H9 (cell line): Measurements from ENCODE around the gene WBP1L. TPM values are rescaled to one million over a fixed set of nuclear protein-coding genes. Genes with fewer than 3 reads are reported as not detected.

ENCODE experiments used
- DNase-seq: peaks from one replicate; pipeline ENCODE4 v3.0.0-alpha.2; 2017
- H2AFZ ChIP-seq: one replicate; pipeline ENCODE4 v1.6.1; 2013; ENCODE audit warnings: mild to moderate bottlenecking, low read length, control low read depth, moderate library complexity
- H2AK5ac ChIP-seq: 2 replicates; pipeline ENCODE4 v1.6.1; 2013; ENCODE audit warnings: low read length, control low read depth, mixed read lengths; ENCODE audit not compliant: insufficient read length
- H2BK120ac ChIP-seq: one replicate; pipeline ENCODE4 v1.6.1; 2013; ENCODE audit warnings: low read depth, mild to moderate bottlenecking, low read length, control low read depth, inconsistent platforms; ENCODE audit not compliant: poor library complexity, severe bottlenecking
- H2BK12ac ChIP-seq: 2 replicates; pipeline ENCODE4 v1.6.1; 2013; ENCODE audit warnings: low read length, control low read depth, mixed read lengths, low read depth; ENCODE audit not compliant: insufficient read length
- H2BK15ac ChIP-seq: 2 replicates; pipeline ENCODE4 v1.6.1; 2013; ENCODE audit warnings: low read depth, low read length, control low read depth
- H2BK20ac ChIP-seq: one replicate; pipeline ENCODE4 v1.6.1; 2013; ENCODE audit warnings: low read depth, mild to moderate bottlenecking, low read length, control low read depth, inconsistent platforms; ENCODE audit not compliant: poor library complexity, severe bottlenecking
- H2BK5ac ChIP-seq: 2 replicates; pipeline ENCODE4 v1.6.1; 2013; ENCODE audit warnings: low read length, control low read depth, mixed read lengths; ENCODE audit not compliant: insufficient read length
- H3K14ac ChIP-seq: 2 replicates; pipeline ENCODE4 v1.6.1; 2013; ENCODE audit warnings: low read length, control low read depth; ENCODE audit not compliant: insufficient read depth
- H3K18ac ChIP-seq: 2 replicates; pipeline ENCODE4 v1.6.1; 2013; ENCODE audit warnings: low read depth, mild to moderate bottlenecking, mixed read lengths, low read length, control low read depth; ENCODE audit not compliant: insufficient read length
- H3K23ac ChIP-seq: 2 replicates; pipeline ENCODE4 v1.6.1; 2013; ENCODE audit warnings: low read length, control low read depth, mixed read lengths, low read depth; ENCODE audit not compliant: insufficient read length
- H3K23me2 ChIP-seq: 2 replicates; pipeline ENCODE4 v1.6.1; 2013; ENCODE audit warnings: low read depth, mild to moderate bottlenecking, mixed read lengths, low read length, control low read depth; ENCODE audit not compliant: insufficient read length, poor library complexity, severe bottlenecking
- H3K27ac ChIP-seq: 2 replicates; pipeline ENCODE4 v1.5.1; 2013; ENCODE audit warnings: low read length, control low read depth, mixed read lengths, low read depth; ENCODE audit not compliant: insufficient read length
- H3K27me3 ChIP-seq: 2 replicates; pipeline ENCODE4 v1.6.1; 2013; ENCODE audit warnings: low read length, control low read depth, inconsistent platforms; ENCODE audit not compliant: insufficient read depth
- H3K4ac ChIP-seq: 2 replicates; pipeline ENCODE4 v1.6.1; 2013; ENCODE audit warnings: low read depth, mild to moderate bottlenecking, control low read depth, inconsistent platforms, low read length, moderate library complexity
- H3K4me1 ChIP-seq: 2 replicates; pipeline ENCODE4 v1.6.1; 2013; ENCODE audit warnings: low read length, control low read depth, inconsistent platforms; ENCODE audit not compliant: insufficient read depth
- H3K4me2 ChIP-seq: 2 replicates; pipeline ENCODE4 v1.6.1; 2013; ENCODE audit warnings: low read length, control low read depth, mixed read lengths; ENCODE audit not compliant: insufficient read length, insufficient read depth
- H3K56ac ChIP-seq: 2 replicates; pipeline ENCODE4 v1.6.1; 2013; ENCODE audit warnings: low read depth, mild to moderate bottlenecking, mixed read lengths, low read length, control low read depth; ENCODE audit not compliant: insufficient read length
- H3K79me1 ChIP-seq: 2 replicates; pipeline ENCODE4 v1.6.1; 2013; ENCODE audit warnings: low read depth, mild to moderate bottlenecking, moderate library complexity, low read length, control low read depth, inconsistent platforms; ENCODE audit not compliant: insufficient read depth, poor library complexity, severe bottlenecking
- H3K79me2 ChIP-seq: 2 replicates; pipeline ENCODE4 v1.6.1; 2013; ENCODE audit warnings: low read length, control low read depth, inconsistent platforms; ENCODE audit not compliant: insufficient read depth
- H3K9ac ChIP-seq: 2 replicates; pipeline ENCODE4 v1.6.1; 2013; ENCODE audit warnings: low read length, control low read depth, mixed read lengths; ENCODE audit not compliant: insufficient read length; ENCODE audit errors: extremely low read depth
- H3K9me3 ChIP-seq: one replicate; pipeline ENCODE4 v1.6.1; 2013; ENCODE audit warnings: low read depth, low read length, inconsistent platforms; ENCODE audit not compliant: control insufficient read depth
- H3T11ph ChIP-seq: one replicate; pipeline ENCODE4 v1.6.1; 2013; ENCODE audit warnings: mild to moderate bottlenecking, low read length, control low read depth, inconsistent platforms
- H4K20me1 ChIP-seq: one replicate; pipeline ENCODE4 v1.6.1; 2013; ENCODE audit not compliant: control insufficient read depth, insufficient read length, insufficient read depth
- H4K5ac ChIP-seq: 2 replicates; pipeline ENCODE4 v1.6.1; 2013; ENCODE audit warnings: low read depth, mild to moderate bottlenecking, mixed read lengths, low read length, control low read depth; ENCODE audit not compliant: insufficient read length
- H4K8ac ChIP-seq: replicated peaks from 2 replicates; pipeline ENCODE4 v1.6.1; 2013; ENCODE audit warnings: low read length, control low read depth, mixed read lengths, low read depth; ENCODE audit not compliant: insufficient read length
- H4K91ac ChIP-seq: 2 replicates; pipeline ENCODE4 v1.6.1; 2013; ENCODE audit warnings: low read depth, mild to moderate bottlenecking, moderate library complexity, mixed read lengths, low read length, control low read depth; ENCODE audit not compliant: insufficient read length
- H3K27ac Mint-ChIP-seq, 3 experiments: 2 replicates in 2 of 3; 3 replicates in 1 of 3; pipeline ENCODE4 v1.8.0; 2020 to 2021; ENCODE audit warnings: mixed read lengths in 3 of 3, mild to moderate bottlenecking in 1 of 3, moderate library complexity in 1 of 3
- H3K27me3 Mint-ChIP-seq: 2 replicates; pipeline ENCODE4 v1.8.0; 2021; ENCODE audit warnings: low read depth, mild to moderate bottlenecking, moderate library complexity, mixed read lengths
- H3K36me3 Mint-ChIP-seq, 3 experiments: 2 replicates in 2 of 3; 3 replicates in 1 of 3; pipeline ENCODE4 v1.8.0; 2020 to 2021; ENCODE audit warnings: low read depth in 3 of 3, mixed read lengths in 3 of 3; ENCODE audit not compliant: insufficient read depth in 1 of 3
- H3K4me1 Mint-ChIP-seq, 2 experiments: 2 replicates each; pipeline ENCODE4 v1.8.0; 2020; ENCODE audit warnings: mixed read lengths in 2 of 2
- H3K4me3 Mint-ChIP-seq, 2 experiments: 2 replicates in 1 of 2; 3 replicates in 1 of 2; pipeline ENCODE4 v1.8.0; 2020 to 2021; ENCODE audit warnings: mild to moderate bottlenecking in 2 of 2, mixed read lengths in 2 of 2, moderate library complexity in 1 of 2
- H3K9me3 Mint-ChIP-seq, 2 experiments: 2 replicates in 1 of 2; 3 replicates in 1 of 2; pipeline ENCODE4 v1.8.0; 2020; ENCODE audit warnings: mild to moderate bottlenecking in 2 of 2, mixed read lengths in 2 of 2, moderate library complexity in 1 of 2
- CTCF ChIP-seq: fragments of 200-600 bp; sonication (generic); conservative IDR thresholded peaks from 3 replicates; pipeline ENCODE4 v1.8.0; 2021; ENCODE audit warnings: antibody characterized with exemption, mild to moderate bottlenecking
- WGBS: extraction: QIAGEN DNeasy Blood & Tissue Kit; methylation state at CpG from one replicate; pipeline ENCODE4 v1.1.7; 2013; ENCODE audit warnings: missing lambda C conversion rate, low lambda C conversion rate, mixed read lengths; ENCODE audit not compliant: insufficient read length; ENCODE audit errors: extremely low coverage; 5-methylcytosine and 5-hydroxymethylcytosine counted together
- total RNA-seq: library from RNA; stranded (reverse); gene quantifications from 2 replicates; pipeline ENCODE4 v1.2.1, GENCODE V29; 2021

The WBP1L gene
- total RNA-seq, 1 experiment from 2014 or later: 23.8 TPM

- H3K27me3 ChIP-seq: no peaks in the 10 kb centered on the region
- no peak overlapping the region for H4K5ac ChIP-seq
- H3K56ac ChIP-seq: no peak overlapping the region
- H3K79me1 ChIP-seq: peaks cover 4% of the 10 kb centered on the region
- no peak overlapping the region for H2AFZ ChIP-seq
- no peak overlapping the region for H3K18ac ChIP-seq
- Mint-ChIP-seq H3K4me1 (peaks cover 27 to 34% of the 10 kb centered on the region in 2 experiments), H3K27me3 (no peaks in the 10 kb centered on the region), H3K36me3 (peaks cover 23 to 59% (median 42%) of the 10 kb centered on the region in 3 experiments; a peak in 6 of 7 replicates), H3K9me3 (peaks cover 0 to 5% of the 10 kb centered on the region in 2 experiments; a peak in 2 of 5 replicates), H3K27ac (peak overlapping the region in 2 of 3 experiments; percentile 2 to 59; a peak in 3 of 7 replicates), H3K4me3 (no peak overlapping the region)
- H4K91ac ChIP-seq: no peak overlapping the region
- H4K20me1 ChIP-seq: no peaks in the 10 kb centered on the region
- no peak overlapping the region for H3K4ac ChIP-seq
- H2BK15ac ChIP-seq: no peak overlapping the region
- H3K79me2 ChIP-seq: 0 out of 2 replicates have a peak, but pooled peaks cover 1% of the 10 kb centered on the region
- no peak overlapping the region for H3K4me2 ChIP-seq
- WGBS: no CpG with 5 or more reads among the region's 4 CpGs
- H3T11ph ChIP-seq: no peak overlapping the region
- no peak for DNase-seq
- no peak overlapping the region for H2BK20ac ChIP-seq
- no peaks in the 10 kb centered on the region for H3K23me2 ChIP-seq
- no peak overlapping the region for H3K9ac ChIP-seq
- no peak overlapping the region for H4K8ac ChIP-seq
- H3K23ac ChIP-seq: no peak overlapping the region
- no peaks in the 10 kb centered on the region for H3K9me3 ChIP-seq
- H3K4me1 ChIP-seq: peaks cover 6% of the 10 kb centered on the region; the same call in 1 of the 2 replicates
- no peak overlapping the region for H2BK12ac ChIP-seq
- H2BK5ac ChIP-seq: no peak overlapping the region
- TF ChIP-seq CTCF: no peak
- H3K27ac ChIP-seq: no peak overlapping the region
- no peak overlapping the region for H2AK5ac ChIP-seq
- H2BK120ac ChIP-seq: no peak overlapping the region
- no peak overlapping the region for H3K14ac ChIP-seq
These were observed 21.8 kb upstream of the WBP1L start for GRCh38 chr10:102721954-102722353.
